Activated CD4-positive, alpha-beta memory T cell treated with anti-CD3 and anti-CD28 coated beads for 36 hours (primary cell): Measurements from ENCODE around the gene XAGE3. TPM values are rescaled to one million over a fixed set of nuclear protein-coding genes. Genes with fewer than 3 reads are reported as not detected.
"Not testable (repeated sequence)": the region's sequence is repeated elsewhere in the genome, so short reads cannot be mapped to it uniquely, and the experiment has no call there.

Source experiments
- CTCF ChIA-PET: fragments of 350-600 bp; sonication (Branson Sonifier 250); formaldehyde crosslinking; loops from one replicate; lab custom pipeline; 2021; ENCODE audit warnings: antibody characterized with exemption, inconsistent platforms; lab: Charles Lee
- POLR2A ChIA-PET: fragments of 350-600 bp; sonication (Branson Sonifier 250); formaldehyde crosslinking; loops from one replicate; lab custom pipeline; 2021; ENCODE audit warnings: antibody characterized with exemption; lab: Charles Lee
- DNase-seq: peaks from one replicate; pipeline ENCODE4 v3.0.0-alpha.2; 2020
- H3K27ac Mint-ChIP-seq: one replicate; pipeline ENCODE4 v1.8.0; 2021; ENCODE audit warnings: mixed read lengths
- H3K27me3 Mint-ChIP-seq: one replicate; pipeline ENCODE4 v1.8.0; 2021; ENCODE audit warnings: mixed read lengths
- H3K36me3 Mint-ChIP-seq: one replicate; pipeline ENCODE4 v1.8.0; 2021; ENCODE audit warnings: mixed read lengths
- H3K4me1 Mint-ChIP-seq: one replicate; pipeline ENCODE4 v1.8.0; 2021; ENCODE audit warnings: low read depth, mixed read lengths
- H3K4me3 Mint-ChIP-seq: one replicate; pipeline ENCODE4 v1.8.0; 2021; ENCODE audit warnings: mild to moderate bottlenecking, mixed read lengths
- H3K9me3 Mint-ChIP-seq: one replicate; pipeline ENCODE4 v1.8.0; 2021; ENCODE audit warnings: mixed read lengths
- intact Hi-C: fragments of 100-400 bp; cut with micrococcal nuclease; formaldehyde crosslinking; loops from one replicate; pipeline ENCODE4 v1.15.1; 2023
- total RNA-seq, 2 experiments: library from RNA; stranded (reverse); gene quantifications; one replicate each; pipeline ENCODE4 v1.2.3, GENCODE V29; 2021

The XAGE3 gene
- total RNA-seq, 2 experiments from 2014 or later, result not detected

GRCh38 chrX:52876386-52876785, 8.5 kb upstream of the XAGE3 start:
- H3K36me3 Mint-ChIP-seq, H3K27me3 Mint-ChIP-seq, H3K27ac Mint-ChIP-seq, DNase-seq, POLR2A ChIA-PET, H3K9me3 Mint-ChIP-seq, CTCF ChIA-PET, intact Hi-C loops, H3K4me1 Mint-ChIP-seq, H3K4me3 Mint-ChIP-seq: not testable (repeated sequence)

- H3K36me3 Mint-ChIP-seq, H3K27ac Mint-ChIP-seq, H3K27me3 Mint-ChIP-seq, DNase-seq, POLR2A ChIA-PET, CTCF ChIA-PET, H3K9me3 Mint-ChIP-seq, intact Hi-C loops, H3K4me3 Mint-ChIP-seq, H3K4me1 Mint-ChIP-seq: not testable (repeated sequence)
Measured at GRCh38 chrX:52875436-52875835, 7.6 kb upstream of the XAGE3 start.

GRCh38 chrX:52874661-52875060, 6.8 kb upstream of the XAGE3 start:
- Mint-ChIP-seq H3K36me3 (no peaks in the 10 kb centered on the region), H3K4me3 (no peak overlapping the region), H3K27me3 (peaks cover 3% of the 10 kb centered on the region), H3K4me1 (no peaks in the 10 kb centered on the region), H3K9me3 (no peaks in the 10 kb centered on the region), H3K27ac (no peak overlapping the region)
- intact Hi-C loops, result no loop called here
- POLR2A ChIA-PET, result no interaction called here
- no peak for DNase-seq
- CTCF ChIA-PET, result no interaction called here

GRCh38 chrX:52873825-52874224, 5.9 kb upstream of the XAGE3 start:
- CTCF ChIA-PET, intact Hi-C loops, POLR2A ChIA-PET: not testable (repeated sequence)

GRCh38 chrX:52870046-52870445, 2.2 kb upstream of the XAGE3 start:
- Mint-ChIP-seq H3K9me3 (no peaks in the 10 kb centered on the region), H3K36me3 (no peaks in the 10 kb centered on the region), H3K27me3 (peaks cover 3% of the 10 kb centered on the region), H3K27ac (no peak overlapping the region), H3K4me3 (no peak overlapping the region), H3K4me1 (no peaks in the 10 kb centered on the region)
- ChIA-PET CTCF (no interaction called here), POLR2A (no interaction called here)
- intact Hi-C loops, result no loop called here
- no peak for DNase-seq

More at GRCh38 chrX:52873825-52874224, 5.9 kb upstream of the XAGE3 start:
- H3K36me3 Mint-ChIP-seq, H3K4me3 Mint-ChIP-seq, H3K9me3 Mint-ChIP-seq, H3K27me3 Mint-ChIP-seq, H3K4me1 Mint-ChIP-seq, H3K27ac Mint-ChIP-seq, DNase-seq: not testable (repeated sequence)

GRCh38 chrX:52865343-52865998, 2.4 kb downstream of the XAGE3 start:
- Mint-ChIP-seq H3K27ac (no peak overlapping the region), H3K36me3 (no peaks in the 10 kb centered on the region), H3K27me3 (no peaks in the 10 kb centered on the region), H3K4me3 (no peak overlapping the region), H3K4me1 (no peaks in the 10 kb centered on the region), H3K9me3 (no peaks in the 10 kb centered on the region)
- CTCF ChIA-PET, result no interaction called here
- intact Hi-C loops, result no loop called here
- DNase-seq, result no peak
- POLR2A ChIA-PET, result no interaction called here

GRCh38 chrX:52856991-52857525, 10.8 kb downstream of the XAGE3 start:
- H3K9me3 Mint-ChIP-seq, intact Hi-C loops, H3K4me3 Mint-ChIP-seq, H3K36me3 Mint-ChIP-seq, H3K4me1 Mint-ChIP-seq, H3K27me3 Mint-ChIP-seq, POLR2A ChIA-PET, DNase-seq, CTCF ChIA-PET, H3K27ac Mint-ChIP-seq: not testable (repeated sequence)

GRCh38 chrX:52852110-52852860, 15.6 kb downstream of the XAGE3 start:
- Mint-ChIP-seq H3K9me3 (no peaks in the 10 kb centered on the region), H3K27ac (no peak overlapping the region), H3K36me3 (no peaks in the 10 kb centered on the region), H3K4me3 (no peak overlapping the region), H3K4me1 (no peaks in the 10 kb centered on the region), H3K27me3 (no peaks in the 10 kb centered on the region)
- CTCF ChIA-PET, result no interaction called here
- intact Hi-C loops, result no loop called here
- no peak for DNase-seq
- POLR2A ChIA-PET, result no interaction called here

GRCh38 chrX:52843619-52844018, 24.3 kb downstream of the XAGE3 start:
- H3K4me3 Mint-ChIP-seq, CTCF ChIA-PET, DNase-seq, intact Hi-C loops, H3K27me3 Mint-ChIP-seq, POLR2A ChIA-PET, H3K36me3 Mint-ChIP-seq, H3K4me1 Mint-ChIP-seq, H3K27ac Mint-ChIP-seq, H3K9me3 Mint-ChIP-seq: not testable (repeated sequence)

GRCh38 chrX:52839137-52839536, 28.7 kb downstream of the XAGE3 start:
- ChIA-PET POLR2A (no interaction called here), CTCF (no interaction called here)
- Mint-ChIP-seq H3K4me3 (no peak overlapping the region), H3K27ac (no peak overlapping the region), H3K27me3 (no peaks in the 10 kb centered on the region), H3K9me3 (no peaks in the 10 kb centered on the region), H3K4me1 (no peaks in the 10 kb centered on the region), H3K36me3 (no peaks in the 10 kb centered on the region)
- DNase-seq, result no peak
- intact Hi-C loops, result no loop called here

- no peak for DNase-seq
- POLR2A ChIA-PET, result no interaction called here
- Mint-ChIP-seq H3K27me3 (no peaks in the 10 kb centered on the region), H3K27ac (no peak overlapping the region), H3K4me3 (no peak overlapping the region), H3K9me3 (no peaks in the 10 kb centered on the region), H3K4me1 (no peaks in the 10 kb centered on the region), H3K36me3 (no peaks in the 10 kb centered on the region)
- CTCF ChIA-PET, result no interaction called here
- intact Hi-C loops, result no loop called here
Measured at GRCh38 chrX:52830551-52830950, 37.3 kb downstream of the XAGE3 start.

- Mint-ChIP-seq H3K27me3 (no peaks in the 10 kb centered on the region), H3K36me3 (no peaks in the 10 kb centered on the region), H3K9me3 (no peaks in the 10 kb centered on the region), H3K4me3 (no peak overlapping the region), H3K4me1 (no peaks in the 10 kb centered on the region), H3K27ac (no peak overlapping the region)
- CTCF ChIA-PET, result no interaction called here
- DNase-seq, result no peak
- intact Hi-C loops, result no loop called here
- POLR2A ChIA-PET, result no interaction called here
Measured at GRCh38 chrX:52824608-52825007, 43.3 kb downstream of the XAGE3 start.
